ENCODE results near the gene HMCN1.

The HMCN1 gene

DNA sequence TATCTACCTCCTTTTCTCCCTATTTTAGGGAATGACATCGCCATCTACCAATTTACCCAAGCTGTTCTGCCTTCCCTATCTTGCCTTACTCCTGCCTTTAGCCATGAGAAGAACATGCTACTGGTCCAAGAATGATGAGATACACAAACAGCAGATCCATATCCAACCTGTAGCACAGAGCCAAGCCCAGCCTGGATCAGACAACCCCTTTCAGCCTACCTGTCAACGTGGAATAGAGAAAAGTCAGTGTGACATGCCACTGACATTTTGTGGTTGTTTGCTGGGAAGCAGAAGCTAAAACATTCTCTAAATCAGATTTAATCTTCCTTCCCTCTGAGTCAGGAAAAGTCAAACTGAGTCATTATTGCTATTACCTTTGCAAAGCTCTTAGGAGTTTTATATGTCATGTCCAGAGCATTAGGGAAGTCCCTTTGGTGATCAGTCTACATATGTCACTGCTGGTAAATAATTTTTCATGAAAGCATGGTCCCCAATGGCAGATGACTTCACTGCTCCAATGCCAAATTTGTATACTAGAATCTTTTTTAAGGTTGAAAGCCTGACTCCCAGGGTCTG is 497.8 kb downstream of the HMCN1 start:
- Histone ChIP-seq H3K36me3 (ENCODE audit: control insufficient read depth, insufficient read depth, low read length) (no peaks in the 10 kb centered on the region), H3K4me3 (ENCODE audit: low read length) (no peak overlapping the region), H3K4me1 (ENCODE audit: control insufficient read depth, insufficient read depth, low read length) (no peaks in the 10 kb centered on the region), H3K9me3 (ENCODE audit: control insufficient read depth, low read length) (no peaks in the 10 kb centered on the region), H3K9ac (ENCODE audit: low read length) (no peak overlapping the region), H3K27me3 (ENCODE audit: control insufficient read depth, insufficient read depth, low read length) (no peaks in the 10 kb centered on the region)

GRCh38 chr1:186234976-186235686 is 500.9 kb downstream of the HMCN1 start:
- H3K4me3 ChIP-seq (ENCODE audit: low read length) = no peak overlapping the region
- no peak overlapping the region for H3K9ac ChIP-seq (ENCODE audit: low read length)
- no peaks in the 10 kb centered on the region for H3K9me3 ChIP-seq (ENCODE audit: control insufficient read depth, low read length)
- H3K27me3 ChIP-seq (ENCODE audit: control insufficient read depth, insufficient read depth, low read length) = no peaks in the 10 kb centered on the region
- H3K36me3 ChIP-seq (ENCODE audit: control insufficient read depth, insufficient read depth, low read length) = no peaks in the 10 kb centered on the region
- no peaks in the 10 kb centered on the region for H3K4me1 ChIP-seq (ENCODE audit: control insufficient read depth, insufficient read depth, low read length)

GRCh38 chr1:186235696-186236095 is 501.5 kb downstream of the HMCN1 start:
- Histone ChIP-seq H3K36me3 (ENCODE audit: control insufficient read depth, insufficient read depth, low read length) (no peaks in the 10 kb centered on the region), H3K9ac (ENCODE audit: low read length) (no peak overlapping the region), H3K27me3 (ENCODE audit: control insufficient read depth, insufficient read depth, low read length) (no peaks in the 10 kb centered on the region), H3K4me3 (ENCODE audit: low read length) (no peak overlapping the region), H3K4me1 (ENCODE audit: control insufficient read depth, insufficient read depth, low read length) (no peaks in the 10 kb centered on the region), H3K9me3 (ENCODE audit: control insufficient read depth, low read length) (no peaks in the 10 kb centered on the region)

DNA sequence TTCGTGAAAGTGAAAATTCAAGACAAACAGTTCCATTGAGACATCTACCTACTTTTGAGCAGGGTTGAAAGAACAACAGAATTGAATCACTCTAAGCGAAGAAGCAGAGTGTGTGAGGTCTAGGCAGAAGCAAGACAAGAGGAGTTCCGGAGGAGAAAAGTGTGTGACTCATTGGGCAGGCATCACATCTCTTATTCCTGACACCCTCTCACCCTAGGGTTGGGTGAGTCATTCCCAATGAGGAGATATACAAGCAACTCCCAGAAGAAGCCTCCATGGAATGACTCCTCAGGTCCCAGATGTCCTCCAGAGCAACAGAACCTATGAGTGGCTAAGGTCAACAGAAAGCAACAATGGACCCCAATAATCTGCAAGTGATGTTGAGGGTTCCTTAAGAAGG is 502.7 kb downstream of the HMCN1 start:
- Histone ChIP-seq H3K4me1 (ENCODE audit: control insufficient read depth, insufficient read depth, low read length) (no peaks in the 10 kb centered on the region), H3K9ac (ENCODE audit: low read length) (no peak overlapping the region), H3K4me3 (ENCODE audit: low read length) (no peak overlapping the region), H3K36me3 (ENCODE audit: control insufficient read depth, insufficient read depth, low read length) (no peaks in the 10 kb centered on the region), H3K27me3 (ENCODE audit: control insufficient read depth, insufficient read depth, low read length) (no peaks in the 10 kb centered on the region), H3K9me3 (ENCODE audit: control insufficient read depth, low read length) (no peaks in the 10 kb centered on the region)

- no peaks in the 10 kb centered on the region for H3K4me1 ChIP-seq (ENCODE audit: control insufficient read depth, insufficient read depth, low read length)
- H3K9ac ChIP-seq (ENCODE audit: low read length) = no peak overlapping the region
- H3K36me3 ChIP-seq (ENCODE audit: control insufficient read depth, insufficient read depth, low read length) = no peaks in the 10 kb centered on the region
- H3K27me3 ChIP-seq (ENCODE audit: control insufficient read depth, insufficient read depth, low read length) = no peaks in the 10 kb centered on the region
- no peaks in the 10 kb centered on the region for H3K9me3 ChIP-seq (ENCODE audit: control insufficient read depth, low read length)
- H3K4me3 ChIP-seq (ENCODE audit: low read length) = no peak overlapping the region
Observed at GRCh38 chr1:186239171-186239570, 505.0 kb downstream of the HMCN1 start.

GRCh38 chr1:186240436-186240835 is 506.2 kb downstream of the HMCN1 start:
- H3K9ac ChIP-seq (ENCODE audit: low read length) = no peak overlapping the region
- H3K4me3 ChIP-seq (ENCODE audit: low read length) = no peak overlapping the region
- H3K4me1 ChIP-seq (ENCODE audit: control insufficient read depth, insufficient read depth, low read length) = no peaks in the 10 kb centered on the region
- no peaks in the 10 kb centered on the region for H3K36me3 ChIP-seq (ENCODE audit: control insufficient read depth, insufficient read depth, low read length)
- H3K27me3 ChIP-seq (ENCODE audit: control insufficient read depth, insufficient read depth, low read length) = no peaks in the 10 kb centered on the region
- no peaks in the 10 kb centered on the region for H3K9me3 ChIP-seq (ENCODE audit: control insufficient read depth, low read length)
